Neural cell (in vitro differentiated cells): ENCODE data around the gene LZTS3. TPM values are rescaled to one million over a fixed set of nuclear protein-coding genes. Genes with fewer than 3 reads are reported as not detected.

ENCODE experiments used
- H2AFZ ChIP-seq: fragments of 200-600, 300-800 bp; sonication (generic), shearing (Covaris generic); 2 replicates; pipeline ENCODE4 v1.6.0; 2014; ENCODE audit warnings: low read depth, mild to moderate bottlenecking, antibody characterized with exemption, low read length, moderate library complexity
- H3F3A ChIP-seq: fragments of 200-600 bp; shearing (Covaris generic); 2 replicates; pipeline ENCODE4 v1.6.1; 2016; ENCODE audit warnings: mild to moderate bottlenecking, moderate library complexity, mixed read lengths, antibody characterized with exemption, low read length; ENCODE audit not compliant: insufficient read depth, poor library complexity, severe bottlenecking
- H3K27ac ChIP-seq: fragments of 200-600, 300-800 bp; sonication (generic), shearing (Covaris generic); 2 replicates; pipeline ENCODE4 v1.5.1; 2014; ENCODE audit warnings: mild to moderate bottlenecking, low read length, moderate library complexity
- H3K27me3 ChIP-seq: fragments of 300-800, 200-600 bp; sonication (generic), shearing (Covaris generic); 2 replicates; pipeline ENCODE4 v1.6.0; 2014; ENCODE audit warnings: mild to moderate bottlenecking, low read depth, low read length, moderate library complexity; ENCODE audit not compliant: insufficient read depth
- H3K36me3 ChIP-seq: fragments of 300-800, 200-600 bp; sonication (generic), shearing (Covaris generic); 2 replicates; pipeline ENCODE4 v1.5.1; 2014; ENCODE audit warnings: mild to moderate bottlenecking, antibody characterized with exemption, low read length, moderate library complexity; ENCODE audit not compliant: insufficient read depth
- H3K4me2 ChIP-seq: fragments of 300-800, 200-600 bp; sonication (generic), shearing (Covaris generic); 2 replicates; pipeline ENCODE4 v1.6.0; 2014; ENCODE audit warnings: mild to moderate bottlenecking, low read length
- H3K4me3 ChIP-seq: fragments of 300-800, 200-600 bp; sonication (generic), shearing (Covaris generic); 2 replicates; pipeline ENCODE4 v1.5.1; 2014; ENCODE audit warnings: mild to moderate bottlenecking, low read length, moderate library complexity
- H3K79me2 ChIP-seq: fragments of 200-600 bp; shearing (Covaris generic); replicated peaks from 2 replicates; pipeline ENCODE4 v1.6.0; 2014; ENCODE audit warnings: mild to moderate bottlenecking, low read length, moderate library complexity; ENCODE audit not compliant: insufficient read depth
- H3K9ac ChIP-seq: fragments of 300-800, 200-600 bp; sonication (generic), shearing (Covaris generic); 2 replicates; pipeline ENCODE4 v1.6.1; 2016; ENCODE audit warnings: mild to moderate bottlenecking, low read length, mixed read lengths
- H3K9me2 ChIP-seq: fragments of 200-600 bp; shearing (Covaris generic); 2 replicates; pipeline ENCODE4 v1.6.1; 2016; ENCODE audit warnings: mild to moderate bottlenecking, low read length, mixed read lengths; ENCODE audit not compliant: insufficient read depth
- H3K9me3 ChIP-seq: fragments of 200-600, 300-800 bp; sonication (generic), shearing (Covaris generic); 2 replicates; pipeline ENCODE4 v1.6.1; 2016; ENCODE audit warnings: mild to moderate bottlenecking, mixed run types, low read length, moderate library complexity, mixed read lengths
- H4K20me1 ChIP-seq: fragments of 200-600 bp; shearing (Covaris generic); 2 replicates; pipeline ENCODE4 v1.6.1; 2016; ENCODE audit warnings: mild to moderate bottlenecking, mixed run types; ENCODE audit not compliant: insufficient read depth
- CTCF ChIP-seq: fragments of 450-650 bp; IDR thresholded peaks from 2 replicates; pipeline ENCODE4 v1.5.1; 2014; ENCODE audit warnings: antibody characterized with exemption, mild to moderate bottlenecking, moderate library complexity; ENCODE audit not compliant: poor library complexity, severe bottlenecking
- EP300 ChIP-seq: fragments of 450-650 bp; conservative IDR thresholded peaks from 2 replicates; pipeline ENCODE4 v1.6.1; 2014; ENCODE audit warnings: antibody characterized with exemption, mild to moderate bottlenecking, moderate library complexity; ENCODE audit not compliant: poor library complexity, severe bottlenecking
- EZH2 ChIP-seq: fragments of 200-600, 300-800 bp; shearing (Covaris generic), sonication (generic); IDR thresholded peaks from 2 replicates; pipeline ENCODE4 v1.6.1; 2014; ENCODE audit warnings: antibody characterized with exemption, low read length, borderline replicate concordance, mild to moderate bottlenecking; ENCODE audit not compliant: insufficient read depth, poor library complexity, severe bottlenecking
- MXI1 ChIP-seq: fragments of 450-650 bp; conservative IDR thresholded peaks from 2 replicates; pipeline ENCODE4 v1.6.1; 2014; ENCODE audit warnings: antibody characterized with exemption, mild to moderate bottlenecking; ENCODE audit not compliant: poor library complexity, severe bottlenecking
- POLR2AphosphoS5 ChIP-seq: IDR thresholded peaks from 2 replicates; pipeline ENCODE4 v1.6.1; 2012
- RAD21 ChIP-seq: fragments of 450-650 bp; conservative IDR thresholded peaks from 2 replicates; pipeline ENCODE4 v1.6.1; 2014; ENCODE audit warnings: antibody characterized with exemption, mild to moderate bottlenecking, moderate library complexity
- REST ChIP-seq: IDR thresholded peaks from 2 replicates; pipeline ENCODE4 v1.6.1; 2012; ENCODE audit warnings: borderline replicate concordance
- SMC3 ChIP-seq: fragments of 450-650 bp; conservative IDR thresholded peaks from 2 replicates; pipeline ENCODE4 v1.6.1; 2014; ENCODE audit warnings: antibody characterized with exemption, mild to moderate bottlenecking, moderate library complexity; ENCODE audit not compliant: poor library complexity
- TAF1 ChIP-seq: IDR thresholded peaks from 2 replicates; pipeline ENCODE4 v1.6.1; 2012; ENCODE audit warnings: low read depth
- polyA plus RNA-seq: library from polyadenylated mRNA; depleted of rRNA; stranded (reverse); fragments of >200 nt; gene quantifications from 2 replicates; pipeline ENCODE4 v1.2.3, GENCODE V29; 2014

The LZTS3 gene
- polyA plus RNA-seq, 1 donor from 2014 or later, result 33.8 TPM

- H3K27ac ChIP-seq, result peak overlapping the region; percentile 71
These were observed 1.3 kb upstream of the LZTS3 start for GRCh38 chr20:3174442-3175261.

More at GRCh38 chr20:3174442-3175261, 1.3 kb upstream of the LZTS3 start:
- Histone ChIP-seq H3K9ac (peak overlapping the region; percentile 94), H3F3A (no peaks in the 10 kb centered on the region), H3K4me2 (peak overlapping the region; percentile 36), H3K36me3 (no peaks in the 10 kb centered on the region), H3K9me3 (no peaks in the 10 kb centered on the region), H3K27me3 (no peaks in the 10 kb centered on the region), H4K20me1 (no peaks in the 10 kb centered on the region), H3K79me2 (peaks cover 5% of the 10 kb centered on the region), H2AFZ (no peak overlapping the region), H3K9me2 (no peaks in the 10 kb centered on the region), H3K4me3 (peak overlapping the region; percentile 84)
- TF ChIP-seq REST (no peak), MXI1 (no peak), RAD21 (no peak), TAF1 (no peak), EZH2 (no peak), EP300 (no peak), POLR2AphosphoS5 (no peak), CTCF (no peak), SMC3 (no peak)
